Thyroid gland (tissue), 4 donors: ENCODE data around the gene AKNA. TPM values are rescaled to one million over a fixed set of nuclear protein-coding genes. Genes with fewer than 3 reads are reported as not detected.

Experiments
- DNase-seq, 2 donors: peaks; one replicate each; pipeline ENCODE4 v3.0.0-alpha.2; 2019
- H3K27ac ChIP-seq, 3 donors: fragments of 200-600 bp; sonication (generic); 1 replicate in 2 of 3; 2 replicates in 1 of 3; pipeline ENCODE4 v1.5.1; 2016 to 2019; ENCODE audit warnings: mild to moderate bottlenecking in 1 of 3, moderate library complexity in 1 of 3
- H3K27me3 ChIP-seq: fragments of 200-600 bp; sonication (generic); one replicate; pipeline ENCODE4 v1.5.1; 2019
- H3K36me3 ChIP-seq, 2 donors: fragments of 200-600 bp; sonication (generic); one replicate each; pipeline ENCODE4 v1.5.1; 2016 to 2019
- H3K4me1 ChIP-seq, 2 donors: fragments of 200-600 bp; sonication (generic); one replicate each; pipeline ENCODE4 v1.5.1; 2017 to 2019
- H3K4me3 ChIP-seq, 3 donors: fragments of 200-600 bp; sonication (generic); replicated peaks in 1 of 3; 1 replicate in 2 of 3; 2 replicates in 1 of 3; pipeline ENCODE4 v1.5.1; 2016; ENCODE audit warnings: mild to moderate bottlenecking in 1 of 3
- H3K9me3 ChIP-seq: fragments of 200-600 bp; sonication (generic); one replicate; pipeline ENCODE4 v1.5.1; 2017
- CTCF ChIP-seq, 6 experiments: fragments of 200-600 bp in 3 of 6; fragments of 450-650 bp in 3 of 6; sonication (generic) in 3 of 6; IDR thresholded peaks; one replicate each; pipeline ENCODE4 v1.5.1; 2016 to 2019; ENCODE audit warnings: antibody characterized with exemption in 6 of 6, mild to moderate bottlenecking in 2 of 6, inconsistent platforms in 1 of 6, moderate library complexity in 1 of 6
- POLR2A ChIP-seq, 2 donors: fragments of 450-650 bp; IDR thresholded peaks; one replicate each; pipeline ENCODE4 v1.6.1; 2017; ENCODE audit warnings: antibody characterized with exemption in 2 of 2, mild to moderate bottlenecking in 2 of 2, moderate library complexity in 1 of 2
- WGBS, 2 donors: methylation state at CpG; one replicate each; pipeline ENCODE4 v1.1.5; 2017; 5-methylcytosine and 5-hydroxymethylcytosine counted together
- intact Hi-C: fragments of 100-400 bp; cut with DNase I; formaldehyde crosslinking; loops from one replicate; pipeline ENCODE4 v1.15.1; 2023
- total RNA-seq, 4 donors: library from RNA; depleted of rRNA; stranded (reverse); fragments of >200 nt; gene quantifications; one replicate each; pipeline ENCODE4 v1.2.3, GENCODE V29; 2016

Gene AKNA
- total RNA-seq, 4 donors from 2014 or later: 10.0 to 17.0 (median 12.5) TPM

- Histone ChIP-seq H3K4me1 (no peaks in the 10 kb centered on the region), H3K9me3 (no peaks in the 10 kb centered on the region), H3K4me3 (no peak overlapping the region), H3K27ac (no peak overlapping the region), H3K36me3 (no peaks in the 10 kb centered on the region), H3K27me3 (no peaks in the 10 kb centered on the region)
- 93 to 94% methylated on average over 8 to 10 of the region's 13 CpGs for WGBS, 2 donors
- no peak for TF ChIP-seq POLR2A (IDR thresholded peaks at IDR 0.05)
- no peak for TF ChIP-seq CTCF (IDR thresholded peaks at IDR 0.05)
- intact Hi-C loops: loop anchor here (5.0 kb wide), 2 partner anchors 137 to 197 kb away; no protein-coding TSS in a partner anchor
- DNase-seq: no peak
Measured at GRCh38 chr9:114289106-114289505, 98.7 kb downstream of the AKNA start.

GRCh38 chr9:114288193-114289091 lies 99.3 kb downstream of the AKNA start:
- no peak overlapping the region for H3K27ac ChIP-seq
- H3K27me3 ChIP-seq: no peaks in the 10 kb centered on the region
- 61 to 71% methylated on average over 14 to 15 of the region's 23 CpGs for WGBS, 2 donors
- no peak overlapping the region for H3K4me3 ChIP-seq
- no peaks in the 10 kb centered on the region for H3K4me1 ChIP-seq
- TF ChIP-seq POLR2A (IDR thresholded peaks at IDR 0.05): no peak
- TF ChIP-seq CTCF (IDR thresholded peaks at IDR 0.05): no peak
- no peaks in the 10 kb centered on the region for H3K36me3 ChIP-seq
- peak in 1 of 2 donors; percentile 0 for DNase-seq
- H3K9me3 ChIP-seq: no peaks in the 10 kb centered on the region
- intact Hi-C loops: loop anchor here (5.0 kb wide), 2 partner anchors 136 to 196 kb away; no protein-coding TSS in a partner anchor

- no peak for TF ChIP-seq POLR2A (IDR thresholded peaks at IDR 0.05)
- TF ChIP-seq CTCF (IDR thresholded peaks at IDR 0.05): no peak
- Histone ChIP-seq H3K36me3 (no peaks in the 10 kb centered on the region), H3K9me3 (no peaks in the 10 kb centered on the region), H3K4me1 (no peaks in the 10 kb centered on the region), H3K27ac (no peak overlapping the region), H3K4me3 (no peak overlapping the region), H3K27me3 (no peaks in the 10 kb centered on the region)
- peak in 1 of 2 donors; percentile 1 for DNase-seq
- WGBS, 2 donors: 82 to 92% methylated on average over 15 of the region's 15 CpGs
- intact Hi-C loops: loop anchor here (5.0 kb wide), 2 partner anchors 135 to 195 kb away; no protein-coding TSS in a partner anchor
Measured at GRCh38 chr9:114287763-114288192, 100.0 kb downstream of the AKNA start.

- Histone ChIP-seq H3K27ac (no peak overlapping the region), H3K36me3 (no peaks in the 10 kb centered on the region), H3K4me3 (no peak overlapping the region), H3K27me3 (no peaks in the 10 kb centered on the region), H3K9me3 (no peaks in the 10 kb centered on the region), H3K4me1 (no peaks in the 10 kb centered on the region)
- WGBS, 2 donors: 90 to 93% methylated on average over 14 to 16 of the region's 16 CpGs
- TF ChIP-seq POLR2A (IDR thresholded peaks at IDR 0.05) (no peak), CTCF (IDR thresholded peaks at IDR 0.05) (no peak)
- intact Hi-C loops: loop anchor here (5.0 kb wide), 2 partner anchors 135 to 195 kb away; no protein-coding TSS in a partner anchor
- no peak for DNase-seq
Measured at GRCh38 chr9:114287001-114287762, 100.6 kb downstream of the AKNA start.
